Mesangial cell (primary cell): ENCODE results near the gene ROBO2. TPM values are rescaled to one million over a fixed set of nuclear protein-coding genes. Genes with fewer than 3 reads are reported as not detected.

Source experiments
- total RNA-seq: library from RNA; depleted of rRNA; stranded (reverse); fragments of >200 nt; gene quantifications from 2 replicates; pipeline ENCODE4 v1.2.3, GENCODE V29; 2015

Gene ROBO2
- total RNA-seq: under 0.01 and 1.1 TPM in 2 replicates

GRCh38 chr3:77039606-77040171, at the start of gene ROBO2:
ROBO2 (plus strand) TSS chr3:77040099; CDS start chr3:77040786, 687 bp downstream.

